SW 1271 (cell line): ENCODE data around the gene RNF145.
"Not testable (repeated sequence)": the region's sequence is repeated elsewhere in the genome, so short reads cannot be mapped to it uniquely, and the experiment has no call there.

Source experiments
- DNase-seq, 2 experiments: peaks; one replicate each; lab custom pipeline; 2025; lab: John Stamatoyannopoulos, UW

Gene RNF145

DNA sequence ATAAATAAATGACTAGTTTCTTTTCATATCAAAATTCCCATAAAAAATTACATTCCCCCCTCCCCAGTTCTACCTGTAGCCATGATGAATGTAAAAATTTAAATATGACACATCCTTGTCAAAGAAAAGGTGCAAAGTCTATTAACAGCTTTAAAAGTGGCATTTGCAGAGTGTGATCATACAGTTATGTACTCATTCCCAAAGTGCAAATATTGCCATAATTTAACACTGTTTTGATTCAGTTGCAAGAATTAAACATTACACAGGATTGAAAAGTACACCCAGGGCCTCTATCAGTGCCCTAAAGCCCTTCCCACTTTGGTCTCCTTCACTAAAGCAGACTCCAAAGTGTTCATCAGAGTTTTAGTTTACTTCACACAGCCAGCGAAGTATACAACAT lies 51.8 kb downstream of the RNF145 start:
- no peak for DNase-seq

DNA sequence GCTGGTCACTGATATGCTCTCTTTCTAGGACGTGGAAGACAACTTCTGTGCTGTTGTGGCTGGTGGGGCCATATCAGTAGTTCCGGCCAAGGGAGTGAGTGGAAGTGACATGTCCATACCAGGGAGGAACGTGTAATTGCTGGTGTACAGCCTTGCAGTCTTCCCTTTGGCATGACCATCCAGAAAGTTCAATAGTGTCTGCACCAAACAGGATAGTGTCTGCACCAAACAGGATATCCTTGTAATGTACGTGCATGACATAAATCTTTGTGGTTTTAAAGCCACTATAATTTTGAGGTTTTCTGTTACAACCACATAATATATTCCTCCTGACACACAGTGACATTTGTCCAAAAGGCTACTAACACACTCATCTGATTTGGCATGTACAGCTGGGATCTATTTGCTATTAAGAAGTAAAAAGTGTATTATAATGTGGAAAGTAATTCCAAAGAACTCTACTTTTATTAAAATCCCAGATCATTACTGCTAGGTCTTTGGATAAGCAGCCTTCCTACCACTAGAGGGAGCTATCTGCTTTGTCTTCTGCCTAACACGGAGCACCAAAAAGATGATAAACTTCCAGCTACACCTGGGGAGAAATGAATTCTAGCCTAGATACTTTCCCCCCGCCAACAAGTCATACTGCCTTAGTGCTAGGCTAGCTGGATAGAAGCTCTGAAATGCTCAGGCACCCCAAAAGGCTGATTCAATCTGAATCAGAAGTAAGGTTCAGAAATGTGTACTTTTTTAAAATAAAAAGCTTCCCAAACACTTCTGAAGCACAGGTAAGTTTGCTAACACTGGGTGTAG lies 52.7 kb downstream of the RNF145 start:
- DNase-seq: peak; percentile 20 to 81

DNA sequence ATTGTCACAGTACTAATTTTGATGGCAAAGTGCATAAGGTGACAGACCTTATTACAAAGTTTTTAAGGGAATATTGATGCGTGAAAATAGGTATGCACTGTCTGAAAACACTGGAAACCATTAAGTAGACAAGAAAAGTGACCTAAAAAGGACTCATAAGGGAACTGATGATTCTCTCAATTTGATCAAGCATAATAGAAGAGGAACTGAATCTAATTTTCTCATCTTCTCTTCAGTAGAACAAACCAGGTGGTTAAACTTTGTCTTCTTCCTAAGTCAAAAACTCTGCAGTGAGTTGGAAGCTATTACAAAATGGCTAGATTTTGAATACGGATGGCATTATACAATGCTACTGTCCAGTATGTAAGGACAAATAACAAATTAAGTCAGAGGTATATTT lies 53.4 kb downstream of the RNF145 start:
- DNase-seq: no peak

DNA sequence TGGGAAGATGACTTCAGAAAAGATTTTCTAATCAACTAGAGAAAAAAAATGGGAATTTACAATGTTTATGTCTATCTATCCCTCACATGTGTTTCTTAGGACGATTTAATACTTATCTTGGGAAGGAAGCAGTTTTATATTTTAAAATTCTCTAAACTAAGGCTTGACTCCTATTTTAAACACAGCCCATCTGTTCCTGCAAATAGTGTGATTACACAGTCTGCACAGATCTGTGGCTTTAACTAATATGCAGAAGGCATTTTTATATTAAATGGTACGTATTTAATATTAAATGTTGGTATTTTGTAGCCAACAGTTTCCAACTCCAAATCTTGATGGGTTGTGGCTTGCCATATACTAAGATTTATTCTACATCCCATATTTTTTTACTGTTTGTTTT lies 56.5 kb downstream of the RNF145 start:
- DNase-seq: no peak

DNA sequence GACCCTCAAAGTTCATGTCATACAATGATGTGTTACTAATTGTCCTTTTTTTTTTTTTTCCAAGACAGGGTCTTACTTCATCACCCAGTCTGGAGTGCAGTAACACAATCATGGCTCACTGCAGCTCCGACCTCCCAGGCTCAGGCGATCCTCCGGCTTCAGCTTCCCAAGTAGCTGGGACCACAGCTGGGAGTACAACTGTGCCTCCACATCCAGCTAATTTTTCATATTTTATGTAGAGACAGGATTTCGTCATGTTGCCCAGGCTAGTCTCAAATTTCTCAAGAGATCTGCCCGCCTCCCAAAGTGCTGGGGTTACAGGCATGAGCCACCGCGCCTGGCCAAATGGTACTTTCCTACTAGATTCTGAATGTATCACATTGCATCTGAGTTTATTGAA lies 60.3 kb downstream of the RNF145 start:
- no peak for DNase-seq

DNA sequence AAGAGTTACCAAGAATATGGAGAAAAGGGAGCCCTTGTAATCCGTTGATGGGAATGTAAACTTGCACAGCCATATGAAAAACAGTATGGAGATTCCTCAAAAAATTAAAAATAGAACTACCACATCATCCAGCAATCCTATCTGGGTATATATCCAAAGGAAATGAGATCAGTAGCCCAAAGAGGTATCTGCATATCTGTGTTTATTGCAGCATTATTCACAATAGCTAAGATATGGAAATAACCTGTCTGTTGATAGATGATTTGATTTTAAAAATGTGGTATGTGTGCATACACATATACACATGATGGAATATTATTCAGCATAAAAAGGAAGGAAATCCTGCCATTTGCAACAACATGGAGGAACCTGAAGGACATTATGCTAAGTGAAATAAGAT lies 61.4 kb downstream of the RNF145 start:
- DNase-seq: no peak

DNA sequence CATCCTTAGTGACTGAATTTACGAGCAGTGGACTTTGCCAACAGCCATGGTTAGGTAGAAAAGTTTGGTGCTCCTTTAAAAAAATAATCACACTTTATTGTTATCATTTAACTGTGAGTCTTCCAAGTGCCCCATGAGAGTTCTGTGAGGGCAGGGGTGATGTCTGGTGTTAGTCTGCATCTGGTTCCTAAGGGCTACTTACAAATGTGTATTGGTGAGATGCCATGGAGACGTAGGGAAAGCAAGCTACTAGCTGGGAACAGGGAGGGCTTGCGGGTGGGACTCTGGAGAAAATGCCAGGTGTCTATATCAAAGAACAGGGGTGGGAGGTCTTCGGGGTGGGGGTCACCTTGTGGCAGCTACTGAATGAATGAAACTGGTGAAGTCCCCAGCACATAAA lies 62.5 kb downstream of the RNF145 start:
- no peak for DNase-seq

DNA sequence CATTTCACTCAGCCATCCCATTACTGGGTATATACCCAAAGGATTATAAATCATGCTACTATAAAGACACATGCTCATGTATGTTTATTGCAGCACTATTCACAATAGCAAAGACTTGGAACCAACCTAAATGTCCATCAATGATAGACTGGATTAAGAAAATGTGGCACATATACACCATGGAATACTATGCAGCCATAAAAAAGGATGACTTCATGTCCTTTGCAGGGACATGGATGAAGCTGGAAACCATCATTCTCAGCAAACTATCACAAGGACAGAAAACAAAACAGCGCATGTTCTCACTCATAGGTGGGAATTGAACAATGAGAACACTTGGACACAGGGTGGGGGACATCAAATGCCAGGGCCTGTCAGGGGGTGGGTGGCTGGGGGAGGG lies 64.2 kb downstream of the RNF145 start:
- DNase-seq: not testable (repeated sequence)

DNA sequence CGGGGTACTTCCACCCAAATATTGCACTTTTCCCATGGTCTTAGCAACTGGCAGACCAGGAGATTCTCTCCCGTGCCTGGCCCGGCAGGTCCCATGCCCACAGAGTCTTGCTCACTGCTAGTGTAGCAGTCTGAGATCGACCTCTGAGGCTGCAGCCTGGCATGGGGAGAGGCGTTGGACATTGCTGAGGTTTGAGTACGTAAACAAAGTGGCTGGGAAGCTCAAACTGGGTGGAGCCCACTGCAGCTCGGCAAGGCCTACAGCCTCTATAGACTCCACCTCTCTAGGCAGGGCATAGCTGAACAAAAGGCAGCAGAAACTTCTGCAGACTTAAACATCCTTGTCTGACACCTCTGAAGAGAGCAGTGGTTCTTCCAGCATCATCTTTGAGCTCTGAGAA lies 69.6 kb downstream of the RNF145 start:
- no peak for DNase-seq

DNA sequence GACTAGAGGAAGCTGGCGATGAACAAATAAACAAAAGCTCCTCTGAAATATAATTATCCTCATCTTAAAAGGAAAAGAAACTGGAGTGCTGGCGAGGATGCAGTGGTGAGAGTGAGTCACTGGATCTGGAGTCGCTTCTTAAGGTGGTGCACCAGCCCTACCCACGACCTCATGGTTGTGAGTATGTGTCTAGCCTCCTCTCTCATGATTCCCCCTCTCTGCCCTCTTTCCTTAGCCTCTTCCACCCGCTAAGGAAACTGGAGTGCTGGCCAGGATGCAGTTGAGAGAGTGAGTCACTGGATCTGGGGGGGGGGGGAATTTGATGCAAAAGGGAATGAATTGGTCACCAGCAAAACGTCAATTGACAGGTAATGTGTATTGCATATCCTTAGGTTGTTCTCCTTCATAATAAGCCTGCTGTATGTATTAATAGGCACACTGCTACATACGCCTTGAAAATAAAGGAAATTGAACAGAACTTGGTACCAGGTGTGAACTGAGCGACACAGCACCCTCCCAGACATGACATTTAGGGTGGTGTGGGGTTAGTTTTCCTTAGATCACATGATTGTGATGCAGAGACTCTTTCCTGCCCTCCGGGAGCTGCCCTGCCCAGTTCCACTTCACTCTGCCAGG lies 73.3 kb downstream of the RNF145 start:
- no peak for DNase-seq

DNA sequence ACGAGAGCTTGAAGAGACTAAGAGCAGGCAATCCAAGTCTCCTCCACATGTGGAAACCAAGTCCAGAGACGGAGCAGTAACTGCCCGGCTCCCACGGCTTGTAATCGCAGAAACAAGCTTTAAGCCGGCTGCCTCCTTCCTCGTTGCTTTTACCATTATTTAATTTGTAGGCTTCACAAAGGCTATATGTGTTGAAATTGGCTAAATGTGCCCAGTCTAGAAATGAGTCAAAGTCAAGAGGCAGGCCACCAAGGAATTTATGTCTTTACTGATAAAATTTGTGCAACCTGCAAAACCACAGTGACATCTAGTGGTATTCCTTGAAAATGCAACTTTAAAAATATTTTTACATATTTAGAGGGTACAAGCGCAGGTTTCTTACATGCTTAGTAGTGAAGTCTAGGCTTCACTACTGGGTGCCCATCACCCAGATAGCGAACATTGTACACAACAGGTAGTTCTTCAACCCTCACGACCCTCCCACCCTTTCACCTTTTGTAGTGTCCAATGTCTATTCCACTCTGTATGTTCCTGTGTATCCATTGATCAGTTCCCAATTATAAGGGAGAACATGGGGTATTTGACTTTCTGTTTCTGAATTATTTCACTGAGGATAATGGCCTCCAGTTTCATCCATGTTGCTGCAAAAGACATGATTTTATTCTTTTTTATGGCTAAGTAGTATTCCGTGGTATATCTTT lies 76.2 kb downstream of the RNF145 start:
- DNase-seq: peak; percentile 27 to 64

DNA sequence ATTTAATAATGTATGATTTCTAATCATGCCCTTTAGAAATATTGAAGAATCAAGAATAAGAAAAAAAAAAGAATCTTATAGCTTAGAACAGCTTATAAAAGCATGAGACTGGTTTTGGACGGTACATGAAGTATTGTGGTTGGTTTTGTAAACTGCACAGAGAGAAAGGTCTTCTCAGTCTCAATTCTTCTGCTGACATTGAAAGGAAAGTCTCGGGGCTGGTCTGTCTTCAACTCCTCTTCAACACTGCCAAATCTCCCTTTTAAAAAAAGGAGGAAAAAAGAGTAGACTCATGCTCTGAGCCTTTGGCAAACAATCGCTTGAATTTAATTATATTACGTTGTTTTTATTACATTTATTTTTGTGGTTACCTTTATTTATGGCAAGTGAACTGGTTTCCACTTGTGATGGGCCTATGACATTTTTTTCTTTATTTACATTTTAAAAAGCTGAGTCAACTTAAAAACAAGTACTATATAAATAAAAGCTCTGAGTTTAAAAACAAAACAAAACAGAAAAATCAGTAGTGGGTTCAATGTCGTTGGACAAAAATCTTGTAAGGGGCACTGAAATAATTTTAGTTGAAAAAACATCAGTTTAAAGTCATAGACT lies 76.8 kb downstream of the RNF145 start:
- DNase-seq: no peak

DNA sequence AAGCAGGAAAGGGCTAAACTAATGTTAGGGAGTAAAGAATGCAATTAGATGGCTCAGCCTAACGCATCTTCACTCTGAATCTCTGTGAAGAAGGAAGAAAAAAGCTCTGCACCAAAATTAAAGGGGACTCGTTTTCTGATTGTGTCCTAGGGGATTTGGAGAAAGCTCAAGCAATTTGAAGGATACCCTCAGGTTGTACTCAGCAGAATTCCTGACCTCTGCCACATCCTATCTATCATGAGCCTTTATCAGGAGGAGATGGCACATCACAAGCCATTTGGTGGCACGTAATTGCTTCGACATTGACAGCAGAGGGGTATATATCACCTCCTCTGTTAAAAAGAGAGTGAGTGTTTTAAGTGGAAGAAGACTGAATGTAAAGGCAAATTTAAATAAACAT lies 77.4 kb downstream of the RNF145 start:
- no peak for DNase-seq

DNA sequence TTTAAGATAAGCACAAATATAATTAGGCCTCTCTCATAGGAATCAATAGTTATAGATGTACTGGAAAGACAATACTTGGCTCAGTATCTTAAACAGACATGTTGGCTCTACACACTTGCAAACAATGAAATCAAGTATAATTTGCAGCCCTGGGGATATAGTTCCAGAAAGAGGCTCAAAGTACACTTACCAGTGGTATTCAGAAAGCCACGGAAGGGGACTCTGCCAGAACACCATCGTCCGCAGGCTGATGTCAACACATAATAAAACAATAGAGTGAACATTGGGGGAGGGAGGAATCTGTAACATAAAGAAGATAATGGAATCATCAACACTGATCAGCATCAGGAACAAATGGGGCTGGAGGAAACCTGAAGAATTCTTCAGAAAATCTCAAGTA lies 78.5 kb downstream of the RNF145 start:
- no peak for DNase-seq

DNA sequence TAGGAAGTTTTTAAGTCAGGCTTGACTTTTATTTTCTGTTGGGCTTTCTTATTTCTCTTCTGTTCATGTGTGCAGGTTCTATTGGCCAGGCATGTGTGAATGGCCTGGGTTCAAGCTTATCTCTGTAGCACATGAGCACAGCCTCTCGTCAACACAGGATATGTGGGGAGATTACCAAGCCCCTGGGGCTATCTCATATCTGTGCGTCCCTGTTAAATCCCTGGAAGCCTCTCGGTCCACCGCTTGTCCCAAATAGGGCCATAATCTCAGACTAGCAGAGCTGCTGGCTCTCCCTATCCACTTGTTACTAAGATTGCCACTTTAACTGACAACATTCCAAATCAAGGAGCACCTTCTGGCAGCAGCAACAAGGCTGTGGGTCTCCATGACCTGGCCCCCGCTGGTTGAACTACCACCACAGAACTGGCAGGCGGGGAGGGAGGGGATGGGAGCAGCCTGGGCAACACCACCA lies 81.2 kb downstream of the RNF145 start:
- DNase-seq: no peak

DNA sequence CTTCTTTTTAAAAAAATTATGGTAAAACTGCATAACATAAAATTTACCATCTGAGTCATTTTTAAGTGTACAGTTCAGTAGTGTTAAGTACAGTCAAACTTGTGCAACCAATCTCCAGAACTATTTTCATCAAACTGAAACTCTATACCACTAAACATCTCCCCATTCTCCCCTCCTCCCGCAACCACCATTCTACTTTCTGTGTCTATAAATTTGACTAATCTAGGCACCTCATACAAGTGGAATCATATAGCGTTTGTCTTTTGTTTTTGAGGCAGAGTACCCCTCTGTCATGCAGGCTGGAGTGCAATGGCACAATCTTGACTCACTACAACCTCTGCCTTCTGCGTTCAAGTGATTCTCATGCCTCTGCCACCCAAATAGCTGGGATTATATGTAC lies 85.7 kb downstream of the RNF145 start:
- no peak for DNase-seq

DNA sequence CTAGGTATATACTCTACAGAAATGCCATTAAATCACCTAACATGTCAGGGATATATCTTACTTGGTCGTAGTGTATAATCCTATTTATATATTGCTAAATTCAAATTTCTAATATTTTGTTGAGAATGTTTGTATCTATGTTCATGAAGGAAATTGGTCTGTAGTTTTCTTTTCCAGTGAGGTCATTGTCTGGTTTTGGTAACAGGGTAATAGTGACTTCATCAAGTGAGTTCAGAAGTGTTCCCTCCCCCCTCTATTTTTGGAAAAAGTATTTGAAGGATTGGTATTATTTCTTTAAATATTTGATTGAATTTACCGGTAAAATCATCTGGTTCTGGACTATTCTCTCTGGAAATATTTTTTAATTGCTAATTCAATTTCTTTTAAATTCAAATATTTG lies 86.2 kb downstream of the RNF145 start:
- no peak for DNase-seq

DNA sequence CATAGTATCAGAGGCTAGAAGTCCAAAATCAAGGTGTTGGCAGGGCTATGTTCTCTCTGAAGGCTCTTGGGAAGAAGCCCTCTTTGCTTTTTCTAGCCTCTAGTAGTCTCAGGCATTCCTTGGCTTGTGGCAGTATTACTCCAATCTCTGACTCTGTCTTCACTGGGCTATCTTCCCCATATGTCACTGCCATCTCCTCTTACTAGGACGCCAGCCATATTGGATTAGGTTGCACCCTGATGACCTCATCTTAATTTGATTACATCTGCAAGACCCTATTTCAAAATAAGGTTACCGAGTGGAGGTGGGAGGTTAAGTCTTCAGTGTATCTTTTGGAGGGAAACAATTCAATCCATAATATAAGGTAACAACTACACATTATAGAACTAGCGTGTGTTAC lies 88.3 kb downstream of the RNF145 start:
- no peak for DNase-seq

DNA sequence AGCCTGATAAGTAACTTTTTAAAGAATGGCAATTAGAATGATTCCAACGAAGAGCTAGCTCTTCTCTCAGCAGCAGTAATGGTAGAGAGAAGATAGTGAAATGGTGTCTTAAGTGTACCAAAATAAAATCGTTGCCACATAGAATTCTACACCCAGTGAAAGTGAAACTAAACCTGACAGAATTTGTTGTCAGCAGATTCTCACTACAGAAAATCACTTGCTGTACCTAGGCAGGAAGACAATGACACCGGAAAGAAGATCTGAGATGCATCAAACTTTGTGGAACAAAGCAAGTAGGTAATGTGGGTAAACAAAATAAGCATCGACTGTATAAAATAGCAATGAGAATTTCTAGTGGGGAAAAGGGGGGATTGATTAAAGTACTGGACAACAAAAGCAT lies 88.9 kb downstream of the RNF145 start:
- no peak for DNase-seq

DNA sequence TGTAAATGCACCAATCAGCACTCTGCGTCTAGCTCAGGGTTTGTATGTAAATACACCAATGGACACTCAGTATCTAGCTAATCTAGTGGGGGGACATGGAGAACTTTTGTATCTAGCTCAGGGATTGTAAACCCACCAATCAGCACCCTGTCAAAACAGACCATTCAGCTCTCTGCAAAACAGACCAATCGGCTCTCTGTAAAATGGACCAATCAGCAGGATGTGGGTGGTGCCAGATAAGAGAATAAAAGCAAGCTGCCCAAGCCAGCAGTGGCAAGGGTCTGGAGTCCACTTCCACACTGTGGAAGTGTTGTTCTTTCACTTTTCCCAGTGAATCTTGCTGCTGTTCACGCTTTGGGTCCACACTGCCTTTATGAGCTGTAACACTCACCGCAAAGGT lies 89.5 kb downstream of the RNF145 start:
- DNase-seq: not testable (repeated sequence)

DNA sequence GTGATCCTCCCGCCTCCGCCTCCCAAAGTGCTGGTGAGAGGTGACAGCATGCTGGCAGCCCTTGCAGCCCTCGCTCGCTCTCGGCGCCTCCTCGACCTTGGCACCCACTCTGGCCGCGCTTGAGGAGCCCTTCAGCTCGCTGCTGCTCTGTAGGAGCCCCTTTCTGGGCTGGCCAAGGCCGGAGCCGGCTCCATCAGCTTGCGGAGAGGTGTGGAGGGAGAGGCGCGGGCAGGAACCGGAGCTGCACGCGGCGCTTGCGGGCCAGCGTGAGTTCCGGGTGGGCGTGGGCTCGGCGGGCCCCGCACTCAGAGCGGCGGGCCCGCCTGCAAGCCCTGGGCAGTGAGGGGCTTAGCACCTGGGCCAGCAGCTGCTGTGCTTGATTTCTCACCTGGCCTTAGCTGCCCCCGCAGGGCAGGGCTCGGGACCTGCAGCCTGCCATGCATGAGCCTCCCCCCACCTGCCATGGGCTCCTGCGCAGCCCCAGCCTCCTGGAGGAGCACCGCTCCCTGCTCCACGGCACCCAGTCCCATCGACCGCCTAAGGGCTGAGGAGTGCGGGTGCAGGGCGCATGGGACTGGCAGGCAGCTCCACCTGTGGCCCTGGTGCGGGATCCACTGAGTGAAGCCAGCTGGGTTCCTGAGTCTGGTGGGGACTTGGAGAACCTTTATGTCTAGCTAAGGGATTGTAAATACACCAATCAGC lies 90.2 kb downstream of the RNF145 start:
- not testable (repeated sequence) for DNase-seq

DNA sequence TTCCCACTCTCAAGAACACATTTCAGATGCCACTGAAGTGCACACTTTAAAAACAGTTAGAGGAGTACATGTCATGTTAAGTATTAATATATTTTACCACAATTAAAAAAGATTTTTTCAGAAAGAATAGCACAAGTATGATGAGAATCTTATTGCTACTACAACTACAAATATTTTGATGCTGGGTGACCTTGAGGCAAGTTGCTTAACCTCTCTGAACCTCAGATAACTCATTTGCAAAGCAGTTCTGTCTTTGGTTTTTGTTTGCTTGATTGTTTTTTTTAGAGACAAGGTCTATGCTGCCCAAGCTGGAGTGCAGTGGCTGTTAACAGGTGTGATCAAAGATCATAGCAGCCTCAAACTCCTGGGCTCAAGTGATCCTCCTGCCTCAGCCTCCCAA lies 95.9 kb downstream of the RNF145 start:
- no peak for DNase-seq
